ENCODE measurements around the gene NSD1. TPM values are rescaled to one million over a fixed set of nuclear protein-coding genes. Genes with fewer than 3 reads are reported as not detected.
A peak's percentile ranks its signal among the peaks of the same experiment; 100 is the strongest.

NSD1 gene
- total RNA-seq, 1 donor from 2014 or later: 103 TPM

GRCh38 chr5:177270653-177271052 is 137.1 kb downstream of the NSD1 start:
- H3K9me3 Mint-ChIP-seq: no peaks in the 10 kb centered on the region
- intact Hi-C loops (cut with micrococcal nuclease): no loop called here
- no peaks in the 10 kb centered on the region for H3K27me3 Mint-ChIP-seq (ENCODE audit: low read depth)
- no peak for DNase-seq (ENCODE audit: low spot score)
- H3K27ac Mint-ChIP-seq: no peak overlapping the region
- no peaks in the 10 kb centered on the region for H3K4me1 Mint-ChIP-seq (ENCODE audit: low read depth)
- H3K4me3 Mint-ChIP-seq (ENCODE audit: low read depth): no peak overlapping the region
- H3K36me3 Mint-ChIP-seq (ENCODE audit: low read depth): peaks cover 71% of the 10 kb centered on the region

- peaks cover 67% of the 10 kb centered on the region for H3K36me3 Mint-ChIP-seq (ENCODE audit: low read depth)
- H3K27me3 Mint-ChIP-seq (ENCODE audit: low read depth): no peaks in the 10 kb centered on the region
- intact Hi-C loops (cut with micrococcal nuclease): no loop called here
- no peaks in the 10 kb centered on the region for H3K4me1 Mint-ChIP-seq (ENCODE audit: low read depth)
- DNase-seq (ENCODE audit: low spot score): no peak
- no peaks in the 10 kb centered on the region for H3K9me3 Mint-ChIP-seq
- no peak overlapping the region for H3K4me3 Mint-ChIP-seq (ENCODE audit: low read depth)
- H3K27ac Mint-ChIP-seq: no peak overlapping the region
Observed at GRCh38 chr5:177271113-177271512, 137.5 kb downstream of the NSD1 start.

DNA sequence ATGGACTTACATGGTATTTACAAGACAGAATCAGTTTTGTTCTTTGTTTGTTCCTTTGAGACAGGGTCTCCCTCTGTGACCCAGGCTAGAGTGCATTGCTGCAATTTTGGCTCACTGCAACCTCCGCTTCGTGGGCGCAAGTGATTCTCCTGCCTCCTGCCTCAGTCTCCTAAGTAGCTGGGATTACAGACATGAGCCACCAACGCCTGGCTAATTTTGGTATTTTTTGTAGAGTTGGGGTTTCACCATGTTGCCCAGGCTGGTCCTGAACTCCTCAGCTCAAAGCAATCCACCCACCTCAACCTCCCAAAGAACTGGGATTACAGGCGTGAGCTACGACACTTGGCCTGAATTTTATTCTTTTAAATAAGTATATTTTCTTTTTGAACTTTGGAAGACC is 142.3 kb downstream of the NSD1 start:
- no peak overlapping the region for H3K4me3 Mint-ChIP-seq (ENCODE audit: low read depth)
- H3K27me3 Mint-ChIP-seq (ENCODE audit: low read depth): no peaks in the 10 kb centered on the region
- H3K9me3 Mint-ChIP-seq: no peaks in the 10 kb centered on the region
- peaks cover 68% of the 10 kb centered on the region for H3K36me3 Mint-ChIP-seq (ENCODE audit: low read depth)
- H3K4me1 Mint-ChIP-seq (ENCODE audit: low read depth): peaks cover 9% of the 10 kb centered on the region
- H3K27ac Mint-ChIP-seq: no peak overlapping the region
- DNase-seq (ENCODE audit: low spot score): no peak
- intact Hi-C loops (cut with micrococcal nuclease): no loop called here

DNA sequence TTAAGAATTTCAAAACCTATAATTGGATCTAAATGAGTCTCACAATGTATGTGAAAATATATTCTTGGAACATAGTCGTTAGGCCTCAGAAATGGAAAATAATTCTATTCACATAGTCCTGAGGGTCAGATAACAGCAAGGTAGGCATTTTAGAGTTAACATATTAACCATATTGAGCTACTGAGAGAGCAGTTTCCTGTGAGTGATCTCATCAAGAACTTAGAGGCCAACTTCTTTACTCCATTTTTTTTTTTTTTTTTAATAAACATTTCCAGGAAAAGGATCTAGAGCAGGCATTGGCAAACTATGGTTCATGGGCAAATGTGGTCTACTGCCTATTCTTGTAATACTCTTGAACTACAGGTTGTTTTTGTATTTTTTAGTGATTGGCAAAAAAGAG is 143.3 kb downstream of the NSD1 start:
- DNase-seq (ENCODE audit: low spot score): no peak
- H3K27ac Mint-ChIP-seq: peak overlapping the region; percentile 71
- no peaks in the 10 kb centered on the region for H3K9me3 Mint-ChIP-seq
- intact Hi-C loops (cut with micrococcal nuclease): no loop called here
- H3K4me3 Mint-ChIP-seq (ENCODE audit: low read depth): no peak overlapping the region
- H3K4me1 Mint-ChIP-seq (ENCODE audit: low read depth): peaks cover 9% of the 10 kb centered on the region
- H3K36me3 Mint-ChIP-seq (ENCODE audit: low read depth): peaks cover 69% of the 10 kb centered on the region
- no peaks in the 10 kb centered on the region for H3K27me3 Mint-ChIP-seq (ENCODE audit: low read depth)

DNA sequence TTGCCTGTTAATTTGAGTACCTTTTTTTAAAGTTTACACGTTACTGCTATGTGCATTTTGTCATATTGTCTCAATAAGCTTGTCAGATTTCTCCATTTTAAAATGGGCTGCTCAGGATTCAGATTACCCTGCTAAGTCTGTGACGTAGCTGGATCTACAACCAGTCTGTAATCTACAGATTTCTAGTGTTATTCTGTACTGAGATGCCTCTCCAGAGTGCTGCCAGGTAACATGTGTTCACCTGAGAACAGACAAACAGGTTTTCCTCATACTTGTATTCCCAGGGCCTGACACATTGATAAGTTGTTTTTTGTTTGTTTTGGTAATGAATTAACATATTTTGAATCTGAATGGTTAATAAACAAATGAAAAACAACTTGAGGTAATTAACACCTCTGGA is 154.6 kb downstream of the NSD1 start:
- H3K4me3 Mint-ChIP-seq (ENCODE audit: low read depth): no peak overlapping the region
- H3K4me1 Mint-ChIP-seq (ENCODE audit: low read depth): peaks cover 4% of the 10 kb centered on the region
- no peaks in the 10 kb centered on the region for H3K27me3 Mint-ChIP-seq (ENCODE audit: low read depth)
- intact Hi-C loops (cut with micrococcal nuclease): no loop called here
- no peak for DNase-seq (ENCODE audit: low spot score)
- no peak overlapping the region for H3K27ac Mint-ChIP-seq
- H3K36me3 Mint-ChIP-seq (ENCODE audit: low read depth): peaks cover 51% of the 10 kb centered on the region
- H3K9me3 Mint-ChIP-seq: no peaks in the 10 kb centered on the region

DNA sequence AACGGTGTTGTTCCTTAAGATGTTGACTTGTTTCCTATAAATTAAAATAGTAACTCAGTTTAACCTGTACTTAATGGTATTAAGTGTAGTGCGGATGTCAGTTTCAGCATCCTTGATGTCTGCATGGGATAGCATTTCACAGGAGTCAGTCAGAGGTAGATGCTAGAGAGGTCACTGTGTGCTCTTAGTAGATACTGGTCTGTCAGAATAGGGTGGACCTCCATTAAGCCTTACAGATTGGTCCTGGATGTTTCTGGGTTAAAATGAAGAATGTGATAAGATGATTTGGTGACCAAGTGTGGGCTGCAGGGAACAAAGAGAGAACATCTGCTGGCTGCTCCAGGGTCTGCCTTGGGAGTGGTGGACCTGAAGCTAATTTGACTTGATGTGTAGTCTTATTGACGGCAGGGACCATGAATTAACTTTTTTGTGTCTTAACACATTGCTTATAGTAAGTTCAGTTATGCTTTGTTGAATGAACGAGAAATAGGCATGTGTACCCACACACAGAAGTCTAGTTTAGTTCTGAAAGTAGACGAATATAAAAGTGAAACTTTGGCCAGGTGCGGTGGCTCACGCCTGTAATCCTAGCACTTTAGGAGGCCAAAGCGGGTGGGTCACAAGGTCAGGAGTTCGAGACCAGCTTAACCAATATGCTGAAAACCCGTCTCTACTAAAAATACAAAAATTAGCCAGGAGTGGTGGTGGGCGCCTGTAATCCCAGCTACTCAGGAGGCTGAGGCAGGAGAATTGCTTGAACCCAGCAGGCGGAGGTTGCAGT is 157.4 kb downstream of the NSD1 start:
- Mint-ChIP-seq H3K4me3 (ENCODE audit: low read depth) (no peak overlapping the region), H3K9me3 (no peaks in the 10 kb centered on the region), H3K27ac (no peak overlapping the region), H3K36me3 (ENCODE audit: low read depth) (peaks cover 61% of the 10 kb centered on the region), H3K4me1 (ENCODE audit: low read depth) (peaks cover 15% of the 10 kb centered on the region), H3K27me3 (ENCODE audit: low read depth) (no peaks in the 10 kb centered on the region)
- no peak for DNase-seq (ENCODE audit: low spot score)
- intact Hi-C loops (cut with micrococcal nuclease): no loop called here

DNA sequence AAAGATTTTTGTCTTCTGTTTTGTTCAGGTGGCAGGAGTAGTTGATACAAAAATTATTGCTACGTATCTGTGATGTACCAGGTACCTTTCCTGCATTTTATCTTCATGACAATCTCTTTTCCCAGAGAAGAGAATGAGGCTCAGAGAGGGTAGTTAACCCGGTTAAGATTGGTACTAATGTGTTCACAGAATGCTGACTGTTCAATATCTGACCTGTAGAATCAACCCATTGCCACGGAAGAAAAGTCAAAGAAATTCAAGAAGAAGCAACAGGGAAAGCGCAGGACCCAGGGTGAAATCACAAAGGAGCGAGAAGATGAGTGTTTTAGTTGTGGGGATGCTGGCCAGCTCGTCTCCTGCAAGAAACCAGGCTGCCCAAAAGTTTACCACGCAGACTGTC is 158.2 kb downstream of the NSD1 start:
- Mint-ChIP-seq H3K27me3 (ENCODE audit: low read depth) (no peaks in the 10 kb centered on the region), H3K27ac (no peak overlapping the region), H3K9me3 (no peaks in the 10 kb centered on the region), H3K4me3 (ENCODE audit: low read depth) (no peak overlapping the region), H3K4me1 (ENCODE audit: low read depth) (peaks cover 21% of the 10 kb centered on the region), H3K36me3 (ENCODE audit: low read depth) (peaks cover 62% of the 10 kb centered on the region)
- intact Hi-C loops (cut with micrococcal nuclease): no loop called here
- DNase-seq (ENCODE audit: low spot score): no peak

- Mint-ChIP-seq H3K27me3 (ENCODE audit: low read depth) (no peaks in the 10 kb centered on the region), H3K4me3 (ENCODE audit: low read depth) (no peak overlapping the region), H3K4me1 (ENCODE audit: low read depth) (peaks cover 25% of the 10 kb centered on the region), H3K27ac (no peak overlapping the region), H3K36me3 (ENCODE audit: low read depth) (peaks cover 67% of the 10 kb centered on the region), H3K9me3 (no peaks in the 10 kb centered on the region)
- no peak for DNase-seq (ENCODE audit: low spot score)
- intact Hi-C loops (cut with micrococcal nuclease): no loop called here
Observed at GRCh38 chr5:177293819-177294581, 160.4 kb downstream of the NSD1 start.

DNA sequence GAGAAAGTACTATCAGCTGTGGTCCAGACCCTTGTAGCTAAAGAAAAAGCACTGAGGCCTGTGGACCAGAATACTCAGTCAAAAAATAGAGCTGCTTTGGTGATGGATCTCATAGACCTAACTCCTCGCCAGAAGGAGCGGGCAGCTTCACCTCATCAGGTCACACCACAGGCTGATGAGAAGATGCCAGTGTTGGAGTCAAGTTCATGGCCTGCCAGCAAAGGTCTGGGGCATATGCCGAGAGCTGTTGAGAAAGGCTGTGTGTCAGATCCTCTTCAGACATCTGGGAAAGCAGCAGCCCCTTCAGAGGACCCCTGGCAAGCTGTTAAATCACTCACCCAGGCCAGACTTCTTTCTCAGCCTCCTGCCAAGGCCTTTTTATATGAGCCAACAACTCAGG is 161.1 kb downstream of the NSD1 start:
- no peaks in the 10 kb centered on the region for H3K27me3 Mint-ChIP-seq (ENCODE audit: low read depth)
- no peaks in the 10 kb centered on the region for H3K9me3 Mint-ChIP-seq
- no peak for DNase-seq (ENCODE audit: low spot score)
- intact Hi-C loops (cut with micrococcal nuclease): no loop called here
- H3K27ac Mint-ChIP-seq: no peak overlapping the region
- H3K4me1 Mint-ChIP-seq (ENCODE audit: low read depth): peaks cover 30% of the 10 kb centered on the region
- peaks cover 62% of the 10 kb centered on the region for H3K36me3 Mint-ChIP-seq (ENCODE audit: low read depth)
- H3K4me3 Mint-ChIP-seq (ENCODE audit: low read depth): no peak overlapping the region

DNA sequence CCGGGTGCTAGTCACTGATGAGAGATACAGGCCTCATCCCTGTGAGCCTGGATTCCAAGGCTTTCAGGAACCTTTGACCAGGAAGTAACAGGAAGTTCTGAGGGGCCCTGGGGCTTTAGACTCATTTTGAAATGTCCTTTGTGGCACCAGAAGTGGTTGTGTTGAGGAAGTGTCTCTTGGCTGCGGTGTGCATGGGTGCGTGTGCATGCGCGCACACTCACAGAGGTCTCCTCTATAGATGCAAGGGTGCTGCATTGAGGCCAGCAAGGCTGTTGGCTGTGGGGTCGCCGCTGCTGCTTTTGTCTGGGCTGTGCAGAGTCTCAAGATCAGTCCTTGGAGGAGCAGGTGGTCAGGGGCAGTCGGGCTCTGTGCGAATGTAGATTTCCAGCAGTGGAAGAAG is 162.4 kb downstream of the NSD1 start:
- Mint-ChIP-seq H3K9me3 (no peaks in the 10 kb centered on the region), H3K4me1 (ENCODE audit: low read depth) (peaks cover 41% of the 10 kb centered on the region), H3K27ac (peak overlapping the region; percentile 71), H3K4me3 (ENCODE audit: low read depth) (no peak overlapping the region), H3K27me3 (ENCODE audit: low read depth) (no peaks in the 10 kb centered on the region), H3K36me3 (ENCODE audit: low read depth) (peaks cover 65% of the 10 kb centered on the region)
- DNase-seq (ENCODE audit: low spot score): no peak
- intact Hi-C loops (cut with micrococcal nuclease): no loop called here

DNA sequence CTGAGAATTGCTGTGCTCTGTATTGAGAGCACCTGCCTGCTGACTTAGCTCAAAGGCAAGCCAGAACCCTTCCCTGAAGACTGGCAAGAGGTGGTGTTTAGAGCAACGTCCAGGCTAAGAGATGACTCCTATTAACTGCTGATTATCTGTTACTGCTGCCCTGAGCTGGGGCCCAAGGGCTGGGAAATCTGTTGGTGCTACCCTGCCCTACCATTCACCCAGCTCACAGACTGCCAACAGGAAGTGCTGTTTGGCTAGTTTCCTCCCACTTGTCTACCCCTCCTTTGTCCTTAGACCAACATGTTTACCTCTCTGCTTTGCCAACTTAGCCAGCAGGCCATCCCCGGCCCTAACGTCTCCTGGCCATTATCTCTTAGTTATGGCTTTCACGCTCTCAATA is 163.0 kb downstream of the NSD1 start:
- Mint-ChIP-seq H3K9me3 (no peaks in the 10 kb centered on the region), H3K4me1 (ENCODE audit: low read depth) (peaks cover 45% of the 10 kb centered on the region), H3K27me3 (ENCODE audit: low read depth) (no peaks in the 10 kb centered on the region), H3K27ac (peak overlapping the region; percentile 71), H3K4me3 (ENCODE audit: low read depth) (no peak overlapping the region), H3K36me3 (ENCODE audit: low read depth) (peaks cover 67% of the 10 kb centered on the region)
- intact Hi-C loops (cut with micrococcal nuclease): no loop called here
- no peak for DNase-seq (ENCODE audit: low spot score)

GRCh38 chr5:177297922-177298321 is 164.3 kb downstream of the NSD1 start:
- peaks cover 55% of the 10 kb centered on the region for H3K4me1 Mint-ChIP-seq (ENCODE audit: low read depth)
- no peaks in the 10 kb centered on the region for H3K9me3 Mint-ChIP-seq
- H3K4me3 Mint-ChIP-seq (ENCODE audit: low read depth): no peak overlapping the region
- H3K27me3 Mint-ChIP-seq (ENCODE audit: low read depth): no peaks in the 10 kb centered on the region
- no peak overlapping the region for H3K27ac Mint-ChIP-seq
- no peak for DNase-seq (ENCODE audit: low spot score)
- peaks cover 64% of the 10 kb centered on the region for H3K36me3 Mint-ChIP-seq (ENCODE audit: low read depth)
- intact Hi-C loops (cut with micrococcal nuclease): no loop called here

DNA sequence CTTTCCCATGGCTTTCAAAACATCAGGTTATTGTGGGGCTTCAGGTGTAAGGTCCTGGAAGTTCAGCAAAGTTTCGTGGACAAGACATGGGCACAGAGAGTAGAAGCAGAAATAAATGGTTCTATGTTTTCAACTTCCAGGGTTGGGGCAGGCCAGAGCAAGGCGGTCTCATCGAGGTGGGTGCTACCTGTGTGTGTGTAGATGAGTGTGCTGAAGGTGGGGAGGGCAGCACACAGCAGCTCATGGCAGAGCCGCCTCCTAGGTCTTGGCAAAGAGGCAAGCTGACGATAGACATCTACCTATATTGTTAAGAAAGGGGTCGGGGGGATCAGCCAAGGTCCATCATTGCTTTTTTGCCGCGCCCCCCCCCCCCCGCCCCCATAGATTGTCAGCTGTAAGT is 166.1 kb downstream of the NSD1 start:
- intact Hi-C loops (cut with micrococcal nuclease): loop anchor here (5.0 kb wide), 2 partner anchors 167 to 292 kb away; partner anchors contain the start of genes NSD1 and UIMC1
- Mint-ChIP-seq H3K4me1 (ENCODE audit: low read depth) (peaks cover 62% of the 10 kb centered on the region), H3K36me3 (ENCODE audit: low read depth) (peaks cover 56% of the 10 kb centered on the region), H3K27ac (peak overlapping the region; percentile 48), H3K4me3 (ENCODE audit: low read depth) (no peak overlapping the region), H3K9me3 (no peaks in the 10 kb centered on the region), H3K27me3 (ENCODE audit: low read depth) (no peaks in the 10 kb centered on the region)
- DNase-seq (ENCODE audit: low spot score): no peak

Measured in activated T-helper 2 cell treated with anti-CD3 and anti-CD28 coated beads, Interferon-gamma antibody, Interleukin-2, Interleukin-4, amounts not matched to agents 10 μg/mL and 5 μg/mL and 100 μg/mL, durations not matched to agents 14 hours and 24 hours and 36 hours (primary cell).